Medulla oblongata (tissue), 1 donor: ENCODE data around the gene KCTD16.

ENCODE experiments used
- DNase-seq: peaks from one replicate; pipeline ENCODE4 v3.0.0-alpha.2; 2015; ENCODE audit errors: extremely low spot score

KCTD16 gene

GRCh38 chr5:144458216-144458615, 287.5 kb downstream of the KCTD16 start:
- DNase-seq = no peak

GRCh38 chr5:144460600-144460999, 289.9 kb downstream of the KCTD16 start:
- DNase-seq = no peak

- no peak for DNase-seq
Observed at GRCh38 chr5:144462577-144462976, 291.9 kb downstream of the KCTD16 start.

GRCh38 chr5:144463481-144464223, 293.0 kb downstream of the KCTD16 start:
- DNase-seq = no peak

- DNase-seq = no peak
Observed at GRCh38 chr5:144464306-144464705, 293.6 kb downstream of the KCTD16 start.

GRCh38 chr5:144465441-144465840, 294.8 kb downstream of the KCTD16 start:
- no peak for DNase-seq

- peak; percentile 65 for DNase-seq
Observed at GRCh38 chr5:144467792-144468191, 297.1 kb downstream of the KCTD16 start.

- no peak for DNase-seq
Observed at GRCh38 chr5:144468571-144468970, 297.9 kb downstream of the KCTD16 start.

- DNase-seq = no peak
Observed at GRCh38 chr5:144469106-144469505, 298.4 kb downstream of the KCTD16 start.

- peak; percentile 9 for DNase-seq
Observed at GRCh38 chr5:144472221-144472620, 301.5 kb downstream of the KCTD16 start.

- no peak for DNase-seq
Observed at GRCh38 chr5:144473650-144474049, 303.0 kb downstream of the KCTD16 start.

GRCh38 chr5:144478565-144478964, 307.9 kb downstream of the KCTD16 start:
- DNase-seq = no peak

GRCh38 chr5:144481861-144482260, 311.2 kb downstream of the KCTD16 start:
- no peak for DNase-seq

- no peak for DNase-seq
Observed at GRCh38 chr5:144484124-144484897, 313.6 kb downstream of the KCTD16 start.

- no peak for DNase-seq
Observed at GRCh38 chr5:144485540-144485939, 314.9 kb downstream of the KCTD16 start.

GRCh38 chr5:144487207-144487606, 316.5 kb downstream of the KCTD16 start:
- no peak for DNase-seq

- no peak for DNase-seq
Observed at GRCh38 chr5:144487761-144488160, 317.1 kb downstream of the KCTD16 start.

- no peak for DNase-seq
Observed at GRCh38 chr5:144503123-144503522, 332.4 kb downstream of the KCTD16 start.

- DNase-seq = no peak
Observed at GRCh38 chr5:144504929-144505577, 334.4 kb downstream of the KCTD16 start.

GRCh38 chr5:144510845-144511579, 340.3 kb downstream of the KCTD16 start:
- DNase-seq = no peak

- no peak for DNase-seq
Observed at GRCh38 chr5:144511580-144512072, 341.0 kb downstream of the KCTD16 start.

- DNase-seq = no peak
Observed at GRCh38 chr5:144522698-144523097, 352.0 kb downstream of the KCTD16 start.
